ENCODE results near the gene CBX1.

DNA sequence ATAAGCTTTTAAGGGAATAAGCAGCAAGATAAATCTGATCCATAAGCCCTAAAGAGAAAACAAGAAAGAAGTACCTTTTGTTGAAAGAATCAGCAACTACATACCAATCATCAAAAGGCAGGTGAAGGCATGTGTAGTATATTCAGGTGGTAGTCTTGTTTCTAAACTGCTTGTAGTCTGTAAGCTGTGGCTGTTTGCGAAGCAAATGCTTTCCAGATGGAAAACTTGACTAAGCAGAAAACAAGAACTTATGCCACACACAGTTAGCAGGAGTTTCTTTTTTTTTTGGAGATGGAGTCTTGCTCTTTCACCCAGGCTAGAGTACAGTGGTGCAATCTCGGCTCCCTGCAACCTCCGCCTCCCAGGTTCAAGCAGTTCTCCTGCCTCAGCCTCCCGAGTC lies 5.7 kb downstream of the CBX1 start:
- TF ChIP-seq CTCF (conservative IDR thresholded peaks at IDR 0.05; ENCODE audit: low read depth, low read length), result no peak
- no peak for TF ChIP-seq POLR2A (IDR thresholded peaks at IDR 0.05; ENCODE audit: low read depth, low read length)
